Measurements from ENCODE around the gene WFDC12.

The WFDC12 gene

DNA sequence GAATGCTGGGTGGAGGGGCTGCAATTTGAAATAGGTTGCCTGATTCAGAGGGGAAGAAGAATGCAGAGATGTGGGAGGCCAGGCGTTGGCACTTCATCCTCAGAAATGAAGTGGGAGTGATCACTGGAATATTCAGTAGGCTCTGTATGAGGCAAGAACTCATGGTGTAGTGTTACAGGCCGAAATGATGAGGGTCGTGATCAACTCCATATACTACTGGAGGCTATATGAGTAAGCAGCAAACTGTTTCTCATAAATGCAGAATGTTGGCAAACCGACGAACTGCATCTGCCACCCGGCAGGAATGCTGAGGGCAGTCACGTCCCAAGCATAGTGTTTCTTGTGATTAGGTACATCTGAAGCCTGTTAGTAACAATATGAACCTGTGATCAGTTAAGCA lies 36.0 kb downstream of the WFDC12 start:
- DNase-seq: peak; percentile 96

DNA sequence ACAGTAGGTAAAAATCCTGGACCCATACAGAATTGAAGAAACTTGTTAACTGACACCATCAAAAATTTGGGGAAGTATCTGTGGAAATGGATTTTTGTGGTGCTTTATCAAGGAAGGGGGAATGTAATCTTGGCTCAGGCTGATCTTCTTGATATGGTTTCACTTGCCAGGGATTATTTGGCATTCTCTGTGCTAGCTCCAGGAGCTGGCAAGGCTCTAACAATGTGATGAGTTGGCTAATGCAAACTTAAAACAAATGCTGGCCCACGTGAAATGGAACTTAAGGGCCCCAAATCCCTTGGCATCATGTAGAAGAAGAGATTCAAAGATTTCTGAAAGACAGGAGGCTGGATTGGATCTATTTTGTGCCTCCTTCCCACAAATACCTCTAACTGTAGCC lies 36.5 kb downstream of the WFDC12 start:
- no peak for DNase-seq

DNA sequence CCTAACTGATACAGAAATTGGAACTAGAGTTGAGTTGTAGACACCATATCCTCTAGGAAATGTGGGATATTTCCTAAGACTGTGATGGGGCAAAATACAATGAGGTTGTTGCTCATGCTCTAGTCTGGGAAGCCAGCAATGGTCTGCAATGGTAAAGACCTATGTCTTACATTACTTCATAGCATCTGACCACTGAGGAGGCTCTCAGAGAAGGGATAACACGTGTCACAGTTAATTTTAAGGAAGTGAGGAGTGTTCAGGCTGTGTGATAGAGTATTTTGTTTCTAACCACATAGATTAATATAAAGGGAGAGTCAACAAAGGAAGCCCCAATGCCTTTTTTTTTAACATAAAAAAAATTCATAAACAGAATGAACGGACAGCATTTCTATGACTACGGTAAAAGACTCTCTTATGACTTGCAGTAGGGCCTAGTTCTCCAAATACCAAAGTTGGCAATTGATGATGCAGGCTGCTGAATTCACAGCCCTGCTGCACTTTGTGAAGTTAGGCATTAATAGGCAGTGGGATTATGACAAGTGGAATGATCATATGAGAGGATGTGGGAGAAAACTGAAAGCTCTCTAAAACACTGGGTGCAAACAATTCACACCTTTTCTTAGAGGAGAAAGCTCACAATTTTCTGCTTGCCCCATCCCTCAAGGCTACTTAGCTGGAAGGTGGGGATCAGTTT lies 37.0 kb downstream of the WFDC12 start:
- DNase-seq: no peak

DNA sequence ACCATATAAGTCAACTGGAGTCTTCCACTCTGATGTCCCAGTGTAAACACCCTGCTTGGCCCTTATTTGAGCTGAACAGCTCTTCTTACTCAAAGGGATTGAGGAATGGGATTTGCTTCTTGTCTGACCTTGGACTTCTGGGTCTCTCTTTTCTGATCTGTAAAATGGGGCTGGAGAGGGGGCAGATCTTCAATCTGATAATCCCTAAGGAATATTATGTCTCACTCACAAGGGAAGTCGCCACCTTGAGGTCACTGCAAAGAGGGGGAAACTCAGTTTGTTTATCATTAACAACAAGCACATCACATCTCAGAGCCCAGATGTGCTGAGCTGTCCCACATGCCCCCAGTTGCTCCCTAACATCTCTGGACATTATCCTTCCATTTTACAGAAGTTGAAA lies 38.4 kb downstream of the WFDC12 start:
- DNase-seq: no peak

DNA sequence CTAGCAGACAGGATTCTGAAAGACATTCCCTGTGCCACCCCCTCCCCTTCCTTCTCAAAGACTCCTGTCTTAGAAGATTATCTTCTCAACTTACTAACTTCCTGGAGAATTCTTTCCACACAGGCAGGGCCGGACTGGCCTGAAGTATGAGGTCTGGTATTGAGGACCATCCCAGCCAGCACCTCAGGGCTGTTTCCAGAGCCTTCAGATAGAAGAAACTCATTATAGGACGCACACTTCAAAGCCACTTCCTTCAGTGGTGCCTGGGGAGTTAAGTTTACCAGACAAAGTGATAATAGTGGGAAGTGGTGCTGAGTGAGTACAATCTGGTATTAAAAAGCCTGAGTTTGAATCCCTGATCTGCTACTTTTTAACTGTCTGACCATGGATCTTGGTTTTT lies 39.0 kb downstream of the WFDC12 start:
- no peak for DNase-seq

DNA sequence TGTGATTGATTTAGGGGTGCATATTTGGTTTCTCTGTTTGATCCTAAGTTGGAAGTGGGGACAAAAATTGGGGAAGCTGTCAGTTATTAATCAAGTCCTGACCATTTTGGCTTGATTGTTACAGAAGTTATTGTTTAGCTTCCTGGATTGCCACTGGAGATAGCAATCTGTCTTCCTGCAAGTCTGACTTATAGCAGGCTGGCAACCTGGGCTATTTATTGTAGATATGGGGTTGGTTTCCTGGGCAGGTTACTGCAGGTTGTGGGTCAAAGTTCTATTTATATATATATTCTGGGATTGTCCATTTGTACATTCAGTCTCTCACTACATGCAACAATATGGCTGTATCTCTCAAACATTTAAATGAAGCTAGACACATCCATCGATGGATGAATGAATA lies 41.1 kb downstream of the WFDC12 start:
- DNase-seq: no peak

DNA sequence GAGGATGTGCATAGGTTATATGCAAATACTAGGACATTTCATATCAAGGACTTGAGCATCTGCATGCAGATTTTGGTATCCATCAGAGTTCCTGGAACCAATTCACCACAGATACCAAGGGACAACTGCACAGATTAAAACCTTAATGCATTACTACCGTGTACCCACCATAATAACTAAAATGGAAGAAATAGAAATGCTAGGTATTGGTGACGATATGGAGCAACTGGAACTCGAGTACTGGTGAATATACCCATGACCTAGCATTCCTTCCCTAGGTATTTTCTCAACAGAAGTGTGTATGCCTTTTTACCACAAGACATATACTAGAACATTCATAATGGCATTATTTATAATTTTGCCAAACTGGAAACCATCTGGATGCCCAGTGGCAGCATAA lies 41.8 kb downstream of the WFDC12 start:
- no peak for DNase-seq

DNA sequence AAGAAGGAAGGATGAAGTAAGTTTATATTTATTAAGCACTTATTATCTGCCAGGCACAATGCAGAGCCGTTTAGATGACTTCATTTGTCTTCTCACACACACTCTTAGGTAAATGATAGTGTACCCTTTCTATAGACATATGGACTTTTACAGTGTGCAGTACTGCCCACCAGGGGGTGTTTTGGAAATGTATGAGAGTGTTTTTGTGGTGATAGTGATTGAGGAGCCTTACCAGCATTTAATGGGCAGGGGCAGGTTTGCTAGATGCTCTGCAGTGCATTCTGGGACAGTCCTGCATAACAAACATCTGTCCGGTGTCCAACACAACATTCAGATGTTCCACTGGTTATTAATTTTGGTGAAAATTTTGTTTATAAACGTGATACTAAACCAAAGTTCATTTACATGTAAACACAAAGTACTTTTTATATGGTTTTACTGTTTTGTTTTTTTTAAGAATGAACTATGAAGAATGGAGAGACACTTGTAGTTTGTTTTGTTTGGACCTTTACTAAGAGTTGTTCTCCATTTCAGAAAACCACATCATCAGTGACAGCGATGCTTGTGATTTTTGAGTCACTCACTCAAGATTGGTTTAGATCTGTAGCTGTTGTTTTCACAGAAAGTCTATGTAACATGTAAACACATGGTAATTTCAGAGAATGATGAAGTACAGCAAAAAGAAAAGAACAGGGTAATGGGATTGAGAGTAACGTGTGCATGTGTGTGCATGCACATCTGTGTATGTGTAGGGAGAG lies 43.2 kb downstream of the WFDC12 start:
- peak; percentile 45 for DNase-seq

DNA sequence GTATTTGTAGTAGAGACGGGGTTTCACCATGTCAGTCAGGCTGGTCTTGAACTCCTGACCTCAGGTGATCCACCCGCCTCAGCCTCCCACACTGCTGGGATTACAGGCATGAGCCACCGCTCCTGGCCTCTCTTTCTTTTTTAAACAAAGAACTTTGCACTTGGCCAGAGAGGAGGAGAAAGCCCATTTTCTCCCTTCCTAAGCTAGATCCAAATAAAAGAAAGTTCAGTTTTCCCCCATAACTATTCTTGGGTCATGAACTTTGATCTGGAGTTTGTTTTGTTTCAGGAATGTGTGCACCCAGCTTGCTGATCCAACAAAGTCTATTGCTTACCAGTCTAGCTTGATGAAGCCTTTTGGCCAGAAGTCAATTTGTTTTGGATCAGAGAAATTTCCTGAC lies 46.7 kb downstream of the WFDC12 start:
- DNase-seq: no peak

All from fibroblast of skin of back (primary cell).